ENCODE results near the gene IQSEC2. TPM values are rescaled to one million over a fixed set of nuclear protein-coding genes. Genes with fewer than 3 reads are reported as not detected.

The IQSEC2 gene
- total RNA-seq, 1 experiment from 2014 or later = 8.5 TPM

- Histone ChIP-seq H3K36me3 (ENCODE audit: low read depth, low read length) (no peaks in the 10 kb centered on the region), H3K4me1 (ENCODE audit: insufficient read depth, low read length) (no peaks in the 10 kb centered on the region), H3K27ac (ENCODE audit: low read length) (no peak overlapping the region), H3K27me3 (ENCODE audit: low read length) (no peaks in the 10 kb centered on the region), H3K9me2 (replicated peaks; ENCODE audit: low read length) (no peaks in the 10 kb centered on the region), H3K79me2 (ENCODE audit: low read length) (no peaks in the 10 kb centered on the region), H3F3A (ENCODE audit: low read length, unreplicated experiment) (no peaks in the 10 kb centered on the region), H3K4me2 (ENCODE audit: low read length) (no peak overlapping the region), H2AFZ (ENCODE audit: low read length) (no peak overlapping the region), H3K4me3 (ENCODE audit: low read length) (no peak overlapping the region), H3K9me3 (ENCODE audit: low read length) (no peaks in the 10 kb centered on the region), H3K9ac (ENCODE audit: low read length) (no peak overlapping the region), H4K20me1 (ENCODE audit: low read length) (no peaks in the 10 kb centered on the region)
- CTCF ChIA-PET = no interaction called here
- DNase-seq (no peak), ATAC-seq (no peak)
- intact Hi-C loops (cut with micrococcal nuclease) = no loop called here
- no peak for TF ChIP-seq EZH2 (IDR thresholded peaks at IDR 0.05; ENCODE audit: low read length, unreplicated experiment)
- TF ChIP-seq CTCF (conservative IDR thresholded peaks at IDR 0.05; ENCODE audit: low read depth, low read length) = no peak
- no peak for TF ChIP-seq EZH2phosphoT487 (IDR thresholded peaks at IDR 0.05; ENCODE audit: borderline replicate concordance, low read length)
- POLR2A ChIA-PET (ENCODE audit: unreplicated experiment) = no interaction called here
- BruUV-seq (replicated peaks) = no TSS peak
Observed at GRCh38 chrX:53235566-53235965, 45.8 kb downstream of the IQSEC2 start.

- no peaks in the 10 kb centered on the region for H3K9me3 ChIP-seq (ENCODE audit: low read length)
- intact Hi-C loops (cut with micrococcal nuclease) = no loop called here
- ChIA-PET CTCF (no interaction called here), POLR2A (ENCODE audit: unreplicated experiment) (no interaction called here)
- no peaks in the 10 kb centered on the region for H3K4me1 ChIP-seq (ENCODE audit: insufficient read depth, low read length)
- no peak overlapping the region for H3K9ac ChIP-seq (ENCODE audit: low read length)
- H3K4me2 ChIP-seq (ENCODE audit: low read length) = no peak overlapping the region
- H3K36me3 ChIP-seq (ENCODE audit: low read depth, low read length) = no peaks in the 10 kb centered on the region
- no peak overlapping the region for H2AFZ ChIP-seq (ENCODE audit: low read length)
- no peaks in the 10 kb centered on the region for H3K79me2 ChIP-seq (ENCODE audit: low read length)
- H3K27ac ChIP-seq (ENCODE audit: low read length) = no peak overlapping the region
- ATAC-seq (no peak), DNase-seq (no peak)
- no TSS peak for BruUV-seq (replicated peaks)
- H3F3A ChIP-seq (ENCODE audit: low read length, unreplicated experiment) = no peaks in the 10 kb centered on the region
- no peak overlapping the region for H3K4me3 ChIP-seq (ENCODE audit: low read length)
- no peaks in the 10 kb centered on the region for H4K20me1 ChIP-seq (ENCODE audit: low read length)
- no peaks in the 10 kb centered on the region for H3K27me3 ChIP-seq (ENCODE audit: low read length)
- H3K9me2 ChIP-seq (replicated peaks; ENCODE audit: low read length) = no peaks in the 10 kb centered on the region
- TF ChIP-seq EZH2 (IDR thresholded peaks at IDR 0.05; ENCODE audit: low read length, unreplicated experiment) (no peak), EZH2phosphoT487 (IDR thresholded peaks at IDR 0.05; ENCODE audit: borderline replicate concordance, low read length) (no peak), CTCF (conservative IDR thresholded peaks at IDR 0.05; ENCODE audit: low read depth, low read length) (no peak)
Observed at GRCh38 chrX:53234484-53234883, 46.9 kb downstream of the IQSEC2 start.

GRCh38 chrX:53233536-53233935 lies 47.8 kb downstream of the IQSEC2 start:
- ATAC-seq = no peak
- H3K9me2 ChIP-seq (replicated peaks; ENCODE audit: low read length) = no peaks in the 10 kb centered on the region
- DNase-seq = no peak
- no peak overlapping the region for H3K9ac ChIP-seq (ENCODE audit: low read length)
- no TSS peak for BruUV-seq (replicated peaks)
- no peak overlapping the region for H2AFZ ChIP-seq (ENCODE audit: low read length)
- CTCF ChIA-PET = no interaction called here
- no peak overlapping the region for H3K27ac ChIP-seq (ENCODE audit: low read length)
- no peaks in the 10 kb centered on the region for H3K36me3 ChIP-seq (ENCODE audit: low read depth, low read length)
- no peaks in the 10 kb centered on the region for H3K9me3 ChIP-seq (ENCODE audit: low read length)
- TF ChIP-seq EZH2phosphoT487 (IDR thresholded peaks at IDR 0.05; ENCODE audit: borderline replicate concordance, low read length) (no peak), CTCF (conservative IDR thresholded peaks at IDR 0.05; ENCODE audit: low read depth, low read length) (no peak), EZH2 (IDR thresholded peaks at IDR 0.05; ENCODE audit: low read length, unreplicated experiment) (no peak)
- H3K79me2 ChIP-seq (ENCODE audit: low read length) = no peaks in the 10 kb centered on the region
- no peaks in the 10 kb centered on the region for H3K27me3 ChIP-seq (ENCODE audit: low read length)
- POLR2A ChIA-PET (ENCODE audit: unreplicated experiment) = no interaction called here
- H3K4me3 ChIP-seq (ENCODE audit: low read length) = no peak overlapping the region
- no peaks in the 10 kb centered on the region for H3K4me1 ChIP-seq (ENCODE audit: insufficient read depth, low read length)
- H4K20me1 ChIP-seq (ENCODE audit: low read length) = no peaks in the 10 kb centered on the region
- H3F3A ChIP-seq (ENCODE audit: low read length, unreplicated experiment) = no peaks in the 10 kb centered on the region
- no peak overlapping the region for H3K4me2 ChIP-seq (ENCODE audit: low read length)
- intact Hi-C loops (cut with micrococcal nuclease) = no loop called here
